ENCODE data around the gene PIP5K1A. TPM values are rescaled to one million over a fixed set of nuclear protein-coding genes. Genes with fewer than 3 reads are reported as not detected.

Gene PIP5K1A
- total RNA-seq, 1 donor from 2014 or later = 52.2 TPM

GRCh38 chr1:151287767-151288500 lies 89.6 kb downstream of the PIP5K1A start:
- no peak for DNase-seq (ENCODE audit: low spot score)

GRCh38 chr1:151288502-151288901 lies 90.2 kb downstream of the PIP5K1A start:
- no peak for DNase-seq (ENCODE audit: low spot score)

- DNase-seq (ENCODE audit: low spot score) = no peak
Measured at GRCh38 chr1:151289080-151289935, 91.0 kb downstream of the PIP5K1A start.

GRCh38 chr1:151289991-151290708 lies 91.8 kb downstream of the PIP5K1A start:
- DNase-seq (ENCODE audit: low spot score) = no peak

- no peak for DNase-seq (ENCODE audit: low spot score)
Measured at GRCh38 chr1:151290709-151291303, 92.5 kb downstream of the PIP5K1A start.

GRCh38 chr1:151292207-151293030 lies 94.1 kb downstream of the PIP5K1A start:
- DNase-seq (ENCODE audit: low spot score) = no peak

GRCh38 chr1:151293093-151293492 lies 94.7 kb downstream of the PIP5K1A start:
- no peak for DNase-seq (ENCODE audit: low spot score)

GRCh38 chr1:151294742-151295462 lies 96.5 kb downstream of the PIP5K1A start:
- DNase-seq (ENCODE audit: low spot score) = no peak

Other genes with a start within 250 kb of the PIP5K1A start
- 159 TPM for gene CERS2, start 223.7 kb upstream of the PIP5K1A start, total RNA-seq
- gene ANXA9, start 216.3 kb upstream of the PIP5K1A start, total RNA-seq = 0.48 TPM
- 18.6 TPM for gene MINDY1, start 191.7 kb upstream of the PIP5K1A start, total RNA-seq
- 14.4 TPM for gene PRUNE1, start 190.1 kb upstream of the PIP5K1A start, total RNA-seq
- not detected for gene BNIPL, start 162.0 kb upstream of the PIP5K1A start, total RNA-seq
- gene C1orf56, start 150.8 kb upstream of the PIP5K1A start, total RNA-seq = 5.4 TPM
- gene CDC42SE1, start 138.9 kb upstream of the PIP5K1A start, total RNA-seq = 97.4 TPM
- gene MLLT11, start 138.2 kb upstream of the PIP5K1A start, total RNA-seq = 0.64 TPM
- gene GABPB2, start 127.8 kb upstream of the PIP5K1A start, total RNA-seq = 15.7 TPM
- gene SEMA6C, start 51.9 kb upstream of the PIP5K1A start, total RNA-seq = 4.8 TPM
- gene TNFAIP8L2, start 41.9 kb upstream of the PIP5K1A start, total RNA-seq = 8.0 TPM
- 5.3 TPM for gene LYSMD1, start 32.6 kb upstream of the PIP5K1A start, total RNA-seq
- gene SCNM1, start 32.4 kb upstream of the PIP5K1A start, total RNA-seq = 32.7 TPM
- not detected for gene TMOD4, start 22.6 kb upstream of the PIP5K1A start, total RNA-seq
- gene VPS72, start 8.4 kb upstream of the PIP5K1A start, total RNA-seq = 34.6 TPM
- 142 TPM for gene PSMD4, start 56.2 kb downstream of the PIP5K1A start, total RNA-seq
- 16.2 TPM for gene ZNF687, start 83.7 kb downstream of the PIP5K1A start, total RNA-seq
- 84.4 TPM for gene PI4KB, start 128.9 kb downstream of the PIP5K1A start, total RNA-seq
- 29.2 TPM for gene RFX5, start 148.7 kb downstream of the PIP5K1A start, total RNA-seq
- gene SELENBP1, start 174.2 kb downstream of the PIP5K1A start, total RNA-seq = 63.0 TPM
- 229 TPM for gene PSMB4, start 201.0 kb downstream of the PIP5K1A start, total RNA-seq

Data from mesenteric fat pad (tissue), 1 donor.